COLO668 (cell line): ENCODE results near the gene PPARD.

Experiments used
- DNase-seq: peaks from one replicate; lab custom pipeline; 2025; ENCODE audit not compliant: unreplicated experiment; lab: John Stamatoyannopoulos, UW

The PPARD gene

GRCh38 chr6:35354361-35355135, 12.2 kb downstream of the PPARD start:
- no peak for DNase-seq

- DNase-seq = no peak
Observed at GRCh38 chr6:35356391-35356790, 14.0 kb downstream of the PPARD start.

- no peak for DNase-seq
Observed at GRCh38 chr6:35357677-35358076, 15.3 kb downstream of the PPARD start.

DNA sequence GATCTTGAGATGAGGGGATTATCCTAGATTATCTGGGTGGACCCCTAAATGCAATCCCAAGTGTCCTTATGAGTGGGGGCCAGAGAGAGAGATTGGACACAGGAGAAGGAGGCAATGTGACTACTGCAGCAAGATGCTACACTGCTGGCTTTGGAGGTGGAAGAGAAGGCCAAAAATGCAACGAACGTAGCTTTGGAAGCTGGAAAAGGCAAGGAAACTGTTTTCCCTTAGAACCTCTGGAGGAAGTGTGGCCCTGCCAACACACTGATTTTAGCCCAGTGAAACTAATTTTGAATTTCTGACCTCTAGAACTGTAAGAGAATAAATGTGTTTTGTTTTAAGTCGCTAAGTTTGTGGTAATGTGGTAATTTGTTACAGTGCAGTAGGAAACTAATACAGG, 15.7 kb downstream of the PPARD start:
- DNase-seq = no peak

- DNase-seq = no peak
Observed at GRCh38 chr6:35359346-35359743, 17.0 kb downstream of the PPARD start.

GRCh38 chr6:35359744-35360348, 17.5 kb downstream of the PPARD start:
- DNase-seq = no peak

GRCh38 chr6:35360349-35361138, 18.2 kb downstream of the PPARD start:
- no peak for DNase-seq

- no peak for DNase-seq
Observed at GRCh38 chr6:35362200-35362599, 19.8 kb downstream of the PPARD start.

DNA sequence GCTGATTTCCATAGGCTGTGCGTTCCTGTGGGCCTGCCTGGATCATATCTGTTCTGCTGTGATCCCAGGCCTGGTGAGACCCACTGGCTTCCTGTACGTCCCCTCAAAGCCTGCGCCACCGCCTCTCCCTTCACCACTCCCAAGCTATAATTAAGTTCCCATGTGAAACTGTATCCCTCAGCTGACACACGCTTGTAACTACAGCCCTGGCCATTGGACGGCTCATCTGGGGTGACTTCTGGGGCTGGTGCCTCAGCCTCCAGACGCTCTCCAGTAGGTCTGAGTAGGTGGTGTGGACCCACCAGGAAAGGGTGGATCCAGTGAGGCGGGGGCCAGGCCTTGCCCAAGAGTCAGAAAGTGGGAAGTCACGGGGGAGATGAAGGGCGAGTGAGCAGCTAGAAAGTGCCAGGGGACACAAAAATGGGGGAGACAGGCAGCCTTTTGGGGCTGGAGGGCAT, 21.0 kb downstream of the PPARD start:
- DNase-seq = no peak

GRCh38 chr6:35365594-35366203, 23.3 kb downstream of the PPARD start:
- DNase-seq = no peak

DNA sequence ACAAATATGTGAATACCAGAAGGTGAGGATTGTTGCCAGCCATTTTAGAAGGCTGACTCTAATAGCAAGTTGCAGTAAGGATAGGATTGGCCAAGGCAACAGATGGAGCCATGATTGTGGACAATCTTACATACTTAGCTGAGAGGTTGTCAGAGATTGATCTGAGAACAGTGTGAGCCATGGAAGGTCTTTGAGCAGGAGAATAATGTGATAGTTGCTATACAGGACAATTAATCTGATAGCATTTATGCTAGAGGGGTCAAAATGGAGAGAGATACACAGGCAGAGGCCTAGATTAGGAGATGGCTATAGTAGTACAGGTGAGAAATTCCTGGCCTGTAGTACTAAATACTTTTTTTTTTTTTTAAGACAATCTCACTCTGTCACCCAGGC, 23.8 kb downstream of the PPARD start:
- no peak for DNase-seq

DNA sequence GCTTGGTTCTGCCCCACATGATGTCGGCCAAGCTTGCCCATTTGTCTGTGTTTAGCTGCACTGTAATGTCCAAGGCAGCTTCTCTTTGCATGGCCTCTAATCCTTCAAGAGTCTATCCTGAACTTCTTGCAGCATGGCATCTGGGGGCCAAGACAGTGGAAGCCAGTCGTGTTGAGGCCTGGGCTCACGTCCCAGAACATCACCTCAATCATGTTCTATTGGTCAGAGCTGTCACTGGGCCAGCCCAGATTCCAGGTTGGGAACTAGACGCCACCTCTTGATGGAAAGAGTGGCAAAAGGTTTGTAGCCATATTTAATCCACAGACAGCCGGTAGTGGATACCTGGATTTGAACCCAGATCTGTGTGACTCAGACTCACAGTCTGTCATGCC, 25.3 kb downstream of the PPARD start:
- DNase-seq = no peak

DNA sequence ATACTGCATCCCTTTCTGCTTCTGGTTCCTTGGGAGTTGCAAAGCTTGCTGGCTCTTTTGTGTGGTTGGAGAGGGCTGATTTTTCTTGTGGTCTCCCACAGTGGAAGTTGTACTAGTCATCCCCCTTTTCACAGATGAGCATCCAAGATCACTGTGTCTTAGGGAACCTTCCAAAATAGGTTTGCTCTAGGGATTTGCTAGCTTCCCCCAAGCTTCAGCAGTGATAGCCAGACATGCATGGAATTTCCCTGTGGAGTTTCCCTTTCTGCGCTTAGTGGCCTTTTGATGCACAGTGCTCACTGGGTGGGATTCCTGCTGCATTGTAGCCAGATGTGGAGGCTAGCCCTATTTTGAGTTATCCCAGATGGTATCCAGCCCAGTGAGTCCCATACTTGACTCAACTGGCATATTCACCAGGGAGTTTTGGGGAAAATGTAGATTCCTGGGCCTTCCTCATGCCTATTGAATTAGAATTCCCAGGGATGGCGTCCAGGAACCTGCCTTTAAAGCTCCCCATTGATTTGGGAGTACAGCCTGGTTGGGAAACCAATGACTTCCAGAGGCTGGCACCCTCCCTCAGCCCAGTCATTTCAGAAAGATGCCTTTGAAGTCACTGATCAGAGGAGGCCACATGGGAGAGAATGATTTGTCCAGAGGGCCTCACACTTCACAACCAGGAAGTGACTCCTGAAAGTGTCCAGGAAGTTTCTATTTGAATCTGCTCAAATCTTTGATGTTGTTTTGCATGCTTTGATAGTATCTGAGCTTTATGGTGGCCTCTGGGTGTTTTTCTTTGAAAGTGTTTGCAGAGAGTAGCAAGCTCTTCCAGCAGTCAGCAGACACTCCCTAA, 25.9 kb downstream of the PPARD start:
- DNase-seq = no peak

- DNase-seq = no peak
Observed at GRCh38 chr6:35370124-35370741, 27.9 kb downstream of the PPARD start.

- no peak for DNase-seq
Observed at GRCh38 chr6:35370785-35371493, 28.6 kb downstream of the PPARD start.

- no peak for DNase-seq
Observed at GRCh38 chr6:35371494-35372262, 29.3 kb downstream of the PPARD start.

DNA sequence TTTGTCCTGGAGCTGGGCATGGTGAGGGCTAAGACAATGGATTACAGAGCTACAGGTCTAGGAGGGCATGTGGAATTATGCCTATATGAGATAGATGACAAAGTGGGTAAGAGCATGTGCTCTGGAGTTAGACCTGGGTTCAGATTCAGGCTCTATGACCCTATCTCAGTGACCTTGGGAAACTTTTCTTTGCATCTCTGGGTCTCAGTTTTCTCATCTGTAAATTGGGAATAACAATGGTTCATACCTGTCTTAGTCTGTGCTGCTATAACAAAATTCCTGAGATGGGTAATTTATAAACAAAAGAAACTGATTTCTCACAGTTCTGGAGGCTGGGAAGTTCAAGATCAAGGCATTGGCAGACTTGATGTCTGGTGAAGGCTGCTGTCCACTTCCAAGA, 30.3 kb downstream of the PPARD start:
- no peak for DNase-seq

DNA sequence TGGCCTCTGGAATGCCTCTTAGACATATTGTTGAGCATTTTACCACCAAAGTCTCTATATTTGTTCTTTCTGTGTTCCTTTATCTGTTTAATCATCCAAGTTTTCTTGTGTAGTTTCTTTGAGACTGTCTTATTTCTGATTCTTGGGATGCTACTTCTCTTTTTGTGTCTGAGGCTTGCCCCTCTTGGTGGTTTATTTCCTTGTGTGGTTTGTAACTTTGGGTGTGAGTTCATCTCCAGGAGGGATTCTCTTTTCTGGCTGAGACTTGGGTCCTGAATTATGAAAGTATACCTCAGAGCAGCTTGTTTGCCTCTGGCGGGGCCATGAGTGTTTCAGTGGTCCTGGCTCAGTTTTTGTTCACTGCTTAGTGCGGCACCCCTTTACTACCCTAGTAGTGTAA, 33.9 kb downstream of the PPARD start:
- DNase-seq = no peak

DNA sequence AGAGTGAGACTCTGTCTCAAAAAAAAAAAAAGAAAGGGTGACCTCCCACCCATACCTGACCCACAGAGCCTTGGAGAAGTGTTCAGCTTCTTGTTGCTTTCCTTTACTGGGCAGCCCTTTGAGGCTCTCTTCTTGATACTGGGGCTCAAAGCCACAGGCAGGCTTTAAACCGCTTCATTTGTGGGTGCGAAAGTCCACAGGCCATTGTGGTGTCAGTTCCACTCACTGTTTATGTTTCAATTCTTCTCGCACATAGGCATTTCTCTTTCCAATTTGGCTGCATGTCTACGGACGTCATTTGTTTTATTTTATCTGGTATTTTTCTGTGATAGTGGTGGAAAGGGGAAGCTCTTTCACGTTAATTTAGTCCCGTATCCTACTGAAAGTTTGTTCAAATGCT, 34.6 kb downstream of the PPARD start:
- DNase-seq = no peak
